SK-N-SH treated with all-trans-retinoic acid at 6 μM for 48 hours (cell line): Measurements from ENCODE around the gene TMEM40.

Experiments used
- ATAC-seq: fragments of 200-7000 bp; cut with Tn5 transposase; 3 replicates; pipeline ENCODE4 v1.9.1; 2020; ENCODE audit warnings: mild to moderate bottlenecking, moderate library complexity
- ARNTL ChIP-seq: fragments of 450-650 bp; formaldehyde crosslinking; IDR thresholded peaks from 2 replicates; pipeline ENCODE4 v1.5.0; 2020; ENCODE audit warnings: low read depth, mild to moderate bottlenecking, moderate library complexity, borderline replicate concordance
- CREB5 ChIP-seq: fragments of 250-450 bp; sonication (Bioruptor Pico); IDR thresholded peaks from 2 replicates; pipeline ENCODE4 v1.5.1; 2020; ENCODE audit warnings: low read depth, mild to moderate bottlenecking, moderate library complexity
- CSDC2 ChIP-seq: fragments of 250-450 bp; sonication (Bioruptor Pico); IDR thresholded peaks from 2 replicates; pipeline ENCODE4 v1.5.0; 2020; ENCODE audit warnings: mild to moderate bottlenecking, moderate library complexity
- ESRRG ChIP-seq: fragments of 250-450 bp; sonication (Bioruptor Pico); IDR thresholded peaks from 2 replicates; pipeline ENCODE4 v1.6.1; 2021; ENCODE audit warnings: mild to moderate bottlenecking
- GLIS3 ChIP-seq: fragments of 250-450 bp; sonication (Bioruptor Pico); IDR thresholded peaks from 2 replicates; pipeline ENCODE4 v1.5.0; 2020; ENCODE audit warnings: mild to moderate bottlenecking, moderate library complexity
- OSR1 ChIP-seq: fragments of 250-450 bp; sonication (Bioruptor Pico); IDR thresholded peaks from 2 replicates; pipeline ENCODE4 v1.8.0; 2022; ENCODE audit warnings: moderate library complexity, mild to moderate bottlenecking, inconsistent platforms
- PATZ1 ChIP-seq: fragments of 250-450 bp; sonication (Bioruptor Pico); IDR thresholded peaks from 2 replicates; pipeline ENCODE4 v1.8.0; 2020; ENCODE audit warnings: mild to moderate bottlenecking, moderate library complexity, borderline replicate concordance
- PPARA ChIP-seq: fragments of 250-450 bp; sonication (Bioruptor Pico); IDR thresholded peaks from 2 replicates; pipeline ENCODE4 v1.5.0; 2020; ENCODE audit warnings: mild to moderate bottlenecking, borderline replicate concordance
- RARB ChIP-seq: fragments of 250-450 bp; sonication (Bioruptor Pico); IDR thresholded peaks from 2 replicates; pipeline ENCODE4 v1.8.0; 2021; ENCODE audit warnings: mild to moderate bottlenecking, moderate library complexity
- SNAI2 ChIP-seq: fragments of 250-450 bp; sonication (Bioruptor Pico); IDR thresholded peaks from 2 replicates; pipeline ENCODE4 v1.5.0; 2020; ENCODE audit warnings: mild to moderate bottlenecking, moderate library complexity
- TOX ChIP-seq: fragments of 250-450 bp; sonication (Bioruptor Pico); IDR thresholded peaks from 2 replicates; pipeline ENCODE4 v1.8.0; 2021; ENCODE audit warnings: mild to moderate bottlenecking, moderate library complexity, borderline replicate concordance
- ZC3H10 ChIP-seq: fragments of 250-450 bp; sonication (Bioruptor Pico); IDR thresholded peaks from 2 replicates; pipeline ENCODE4 v1.5.1; 2021; ENCODE audit warnings: mild to moderate bottlenecking, moderate library complexity
- ZFP3 ChIP-seq: fragments of 250-450 bp; sonication (Bioruptor Pico); IDR thresholded peaks from 2 replicates; pipeline ENCODE4 v1.5.0; 2020; ENCODE audit warnings: mild to moderate bottlenecking, moderate library complexity
- ZFP30 ChIP-seq: fragments of 450-650 bp; formaldehyde crosslinking; IDR thresholded peaks from 2 replicates; pipeline ENCODE4 v1.5.0; 2022; ENCODE audit warnings: mild to moderate bottlenecking, moderate library complexity
- ZNF565 ChIP-seq: fragments of 450-650 bp; formaldehyde crosslinking; conservative IDR thresholded peaks from 2 replicates; pipeline ENCODE4 v1.5.0; 2020; ENCODE audit warnings: low read depth, mild to moderate bottlenecking, moderate library complexity
- ZNF70 ChIP-seq: fragments of 450-650 bp; formaldehyde crosslinking; IDR thresholded peaks from 2 replicates; pipeline ENCODE4 v1.5.0; 2020; ENCODE audit warnings: mild to moderate bottlenecking, moderate library complexity
- ZNF8 ChIP-seq: fragments of 450-650 bp; formaldehyde crosslinking; IDR thresholded peaks from 2 replicates; pipeline ENCODE4 v1.5.0; 2020; ENCODE audit warnings: mild to moderate bottlenecking, moderate library complexity
- TF ChIP-seq, protein P1 (sequence below): fragments of 250-450 bp; sonication (Bioruptor Pico); IDR thresholded peaks from 2 replicates; pipeline ENCODE4 v1.5.1; 2021; ENCODE audit warnings: mild to moderate bottlenecking, moderate library complexity
- TF ChIP-seq, protein P2 (sequence below): fragments of 250-450 bp; sonication (Bioruptor Pico); IDR thresholded peaks from 2 replicates; pipeline ENCODE4 v1.5.0; 2020; ENCODE audit warnings: mild to moderate bottlenecking, moderate library complexity

The TMEM40 gene

DNA sequence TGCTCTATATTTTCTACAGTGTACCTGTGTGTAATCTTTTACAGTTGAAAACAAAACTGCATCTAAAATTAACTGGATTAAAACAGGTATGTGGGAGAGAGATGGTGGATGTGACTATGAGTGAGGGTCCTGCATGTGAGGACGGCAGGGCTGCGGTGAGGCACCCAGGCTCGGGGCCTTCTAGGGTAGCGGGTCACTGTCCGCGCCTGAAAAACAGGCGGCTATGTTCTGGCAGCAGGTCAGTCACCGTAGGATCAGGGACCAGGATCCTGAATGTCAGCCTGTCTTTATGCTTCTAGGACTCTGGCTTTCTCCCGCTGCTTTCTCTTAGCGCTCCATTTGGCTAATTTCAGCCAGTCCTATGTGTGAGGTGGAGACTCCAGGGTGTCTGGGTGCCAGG, 12.6 kb downstream of the TMEM40 start (continued):
- TF ChIP-seq CREB5 (CRISPR knock-in tag) (no peak), ZNF8 (no peak)

DNA sequence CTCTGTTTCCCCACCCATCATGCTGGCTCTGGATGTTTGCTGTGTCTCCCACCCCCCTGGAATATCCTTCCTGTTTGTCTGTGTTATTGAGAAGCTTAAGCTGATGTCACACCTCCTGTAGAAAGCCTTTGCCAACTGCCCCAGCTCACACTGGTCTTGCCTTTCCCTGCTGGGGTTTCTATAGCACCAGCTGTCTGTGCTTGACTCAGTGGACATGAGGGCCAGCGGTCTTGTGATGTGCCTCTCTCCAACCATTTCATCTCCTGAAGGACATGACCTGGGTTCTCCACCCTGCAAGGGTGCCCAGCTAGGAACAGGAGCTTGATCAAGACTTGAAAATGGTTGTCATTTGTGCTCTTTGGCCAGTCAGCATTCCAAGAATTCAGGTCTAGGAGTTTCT, 14.7 kb downstream of the TMEM40 start:
- no peak for TF ChIP-seq TOX (CRISPR knock-in tag)
- TF ChIP-seq, all 23 proteins: peak for 0
- no peak for ATAC-seq

GRCh38 chr3:12743583-12743982, 15.5 kb downstream of the TMEM40 start:
- TF ChIP-seq PATZ1 (no peak), ZFP3 (no peak), ZNF70 (CRISPR knock-in tag) (no peak), ZFP30 (CRISPR knock-in tag) (no peak), OSR1 (CRISPR knock-in tag) (no peak), TOX (CRISPR knock-in tag) (no peak), SNAI2 (CRISPR knock-in tag) (no peak), PPARA (CRISPR knock-in tag) (no peak), GLIS3 (CRISPR knock-in tag) (no peak), ZNF565 (no peak)
- TF ChIP-seq, protein P1, sequence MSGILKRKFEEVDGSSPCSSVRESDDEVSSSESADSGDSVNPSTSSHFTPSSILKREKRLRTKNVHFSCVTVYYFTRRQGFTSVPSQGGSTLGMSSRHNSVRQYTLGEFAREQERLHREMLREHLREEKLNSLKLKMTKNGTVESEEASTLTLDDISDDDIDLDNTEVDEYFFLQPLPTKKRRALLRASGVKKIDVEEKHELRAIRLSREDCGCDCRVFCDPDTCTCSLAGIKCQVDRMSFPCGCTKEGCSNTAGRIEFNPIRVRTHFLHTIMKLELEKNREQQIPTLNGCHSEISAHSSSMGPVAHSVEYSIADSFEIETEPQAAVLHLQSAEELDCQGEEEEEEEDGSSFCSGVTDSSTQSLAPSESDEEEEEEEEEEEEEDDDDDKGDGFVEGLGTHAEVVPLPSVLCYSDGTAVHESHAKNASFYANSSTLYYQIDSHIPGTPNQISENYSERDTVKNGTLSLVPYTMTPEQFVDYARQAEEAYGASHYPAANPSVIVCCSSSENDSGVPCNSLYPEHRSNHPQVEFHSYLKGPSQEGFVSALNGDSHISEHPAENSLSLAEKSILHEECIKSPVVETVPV (CRISPR knock-in tag): no peak
- TF ChIP-seq, protein P2, sequence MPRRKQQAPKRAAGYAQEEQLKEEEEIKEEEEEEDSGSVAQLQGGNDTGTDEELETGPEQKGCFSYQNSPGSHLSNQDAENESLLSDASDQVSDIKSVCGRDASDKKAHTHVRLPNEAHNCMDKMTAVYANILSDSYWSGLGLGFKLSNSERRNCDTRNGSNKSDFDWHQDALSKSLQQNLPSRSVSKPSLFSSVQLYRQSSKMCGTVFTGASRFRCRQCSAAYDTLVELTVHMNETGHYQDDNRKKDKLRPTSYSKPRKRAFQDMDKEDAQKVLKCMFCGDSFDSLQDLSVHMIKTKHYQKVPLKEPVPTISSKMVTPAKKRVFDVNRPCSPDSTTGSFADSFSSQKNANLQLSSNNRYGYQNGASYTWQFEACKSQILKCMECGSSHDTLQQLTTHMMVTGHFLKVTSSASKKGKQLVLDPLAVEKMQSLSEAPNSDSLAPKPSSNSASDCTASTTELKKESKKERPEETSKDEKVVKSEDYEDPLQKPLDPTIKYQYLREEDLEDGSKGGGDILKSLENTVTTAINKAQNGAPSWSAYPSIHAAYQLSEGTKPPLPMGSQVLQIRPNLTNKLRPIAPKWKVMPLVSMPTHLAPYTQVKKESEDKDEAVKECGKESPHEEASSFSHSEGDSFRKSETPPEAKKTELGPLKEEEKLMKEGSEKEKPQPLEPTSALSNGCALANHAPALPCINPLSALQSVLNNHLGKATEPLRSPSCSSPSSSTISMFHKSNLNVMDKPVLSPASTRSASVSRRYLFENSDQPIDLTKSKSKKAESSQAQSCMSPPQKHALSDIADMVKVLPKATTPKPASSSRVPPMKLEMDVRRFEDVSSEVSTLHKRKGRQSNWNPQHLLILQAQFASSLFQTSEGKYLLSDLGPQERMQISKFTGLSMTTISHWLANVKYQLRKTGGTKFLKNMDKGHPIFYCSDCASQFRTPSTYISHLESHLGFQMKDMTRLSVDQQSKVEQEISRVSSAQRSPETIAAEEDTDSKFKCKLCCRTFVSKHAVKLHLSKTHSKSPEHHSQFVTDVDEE (CRISPR knock-in tag): no peak
- ATAC-seq: no peak

DNA sequence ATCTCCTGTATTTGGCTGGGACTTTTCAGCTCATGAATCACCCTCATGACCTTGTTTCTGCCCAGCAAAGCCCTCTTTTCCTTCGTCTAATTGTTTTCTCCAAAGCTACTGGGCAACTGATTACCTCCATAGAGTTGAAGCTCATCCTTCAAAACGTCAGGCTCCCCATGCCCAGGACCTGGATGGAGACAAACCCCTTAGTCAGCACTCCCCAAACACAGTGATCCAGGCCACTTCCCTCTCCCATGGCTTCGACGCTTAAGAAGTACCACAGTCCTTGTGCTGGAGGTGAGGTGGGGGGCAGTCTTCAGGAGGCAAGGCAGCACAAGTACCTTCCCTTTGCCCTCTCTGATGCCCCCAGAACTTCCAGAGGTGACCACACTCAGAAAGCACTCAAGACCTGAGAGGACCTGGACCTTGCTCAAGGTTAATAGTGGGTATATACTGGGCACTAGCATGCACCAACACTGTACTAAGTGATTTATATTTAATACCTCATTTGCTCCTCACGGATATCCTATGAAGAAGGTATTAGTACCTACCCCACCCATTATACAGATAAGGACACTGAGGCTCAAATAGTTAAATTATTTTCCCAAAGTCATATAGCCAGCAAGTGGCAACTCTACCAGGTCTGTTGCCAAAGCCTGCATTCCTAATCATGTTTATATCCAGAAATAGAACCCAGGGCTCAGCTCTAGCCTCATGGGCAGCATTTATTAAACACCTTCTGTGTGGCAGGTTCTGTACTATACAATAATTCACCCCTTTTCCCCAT, 16.5 kb downstream of the TMEM40 start:
- no peak for ATAC-seq
- TF ChIP-seq ZNF565 (no peak), ARNTL (CRISPR knock-in tag) (no peak), GLIS3 (CRISPR knock-in tag) (no peak), CSDC2 (CRISPR knock-in tag) (no peak), ESRRG (CRISPR knock-in tag) (no peak), RARB (CRISPR knock-in tag) (no peak), PPARA (CRISPR knock-in tag) (no peak), ZFP30 (CRISPR knock-in tag) (no peak), TOX (CRISPR knock-in tag) (no peak), ZNF70 (CRISPR knock-in tag) (no peak), ZC3H10 (CRISPR knock-in tag) (no peak), OSR1 (CRISPR knock-in tag) (no peak)
- TF ChIP-seq, protein P1 (CRISPR knock-in tag): no peak
